GM18508 (cell line): Measurements from ENCODE around the gene GABRA5.

Source experiments
- ATAC-seq: cut with Tn5 transposase; IDR thresholded peaks from one replicate; pipeline ENCODE4 v1.9.1; 2021; ENCODE audit warnings: moderate number of reproducible peaks; ENCODE audit not compliant: insufficient read depth, unreplicated experiment

GABRA5 gene

DNA sequence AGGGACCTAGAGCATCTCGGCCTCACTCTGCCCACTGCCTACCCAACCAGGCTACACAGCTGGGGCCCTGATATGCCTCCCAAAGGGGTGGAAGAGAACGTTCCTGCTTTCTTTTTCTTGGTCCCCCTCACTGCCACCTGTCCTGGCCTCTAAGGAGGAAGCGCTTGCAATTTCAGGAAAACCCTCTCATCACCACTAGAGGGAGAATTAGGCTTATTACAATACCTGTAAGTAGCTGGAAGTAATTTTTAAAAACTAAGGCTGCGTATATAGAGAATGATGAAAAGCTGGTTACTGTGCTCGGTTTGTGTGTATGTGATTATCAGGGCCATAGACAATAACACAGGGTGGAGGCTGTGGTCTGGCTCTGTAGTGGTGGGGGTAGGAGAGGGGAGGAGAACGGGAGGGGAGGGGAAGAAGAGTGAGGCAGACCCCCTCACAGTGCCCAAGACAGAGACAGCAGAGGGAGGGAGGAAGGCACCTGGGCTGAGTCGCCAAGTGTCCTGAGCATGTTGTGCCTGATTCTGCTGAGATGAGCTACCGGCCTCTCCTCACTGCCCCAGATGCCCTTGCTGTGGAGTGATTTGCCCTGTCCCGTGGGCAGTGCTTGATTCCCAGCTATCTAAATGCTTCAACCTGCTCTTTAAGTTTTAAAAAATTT is 107.4 kb downstream of the GABRA5 start:
- ATAC-seq = no peak

DNA sequence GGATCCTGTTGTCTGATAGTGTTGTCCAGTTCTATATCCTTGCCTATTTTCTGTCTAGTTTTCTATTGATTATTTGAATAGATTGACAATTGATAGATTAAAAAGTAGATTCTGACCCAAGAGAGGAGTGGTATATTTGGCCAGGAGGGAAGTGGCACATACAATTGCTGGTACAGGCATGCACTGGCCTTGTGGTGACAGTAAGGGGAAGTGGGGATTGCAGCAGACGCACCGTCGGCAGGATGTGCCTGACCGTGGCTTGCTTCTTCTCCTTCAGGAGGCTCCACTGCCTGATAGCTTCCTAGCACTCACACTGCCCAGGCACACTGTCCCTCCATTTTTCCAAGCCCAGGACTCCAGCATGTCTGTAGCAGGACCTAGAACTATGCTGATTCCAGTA is 114.6 kb downstream of the GABRA5 start:
- no peak for ATAC-seq

DNA sequence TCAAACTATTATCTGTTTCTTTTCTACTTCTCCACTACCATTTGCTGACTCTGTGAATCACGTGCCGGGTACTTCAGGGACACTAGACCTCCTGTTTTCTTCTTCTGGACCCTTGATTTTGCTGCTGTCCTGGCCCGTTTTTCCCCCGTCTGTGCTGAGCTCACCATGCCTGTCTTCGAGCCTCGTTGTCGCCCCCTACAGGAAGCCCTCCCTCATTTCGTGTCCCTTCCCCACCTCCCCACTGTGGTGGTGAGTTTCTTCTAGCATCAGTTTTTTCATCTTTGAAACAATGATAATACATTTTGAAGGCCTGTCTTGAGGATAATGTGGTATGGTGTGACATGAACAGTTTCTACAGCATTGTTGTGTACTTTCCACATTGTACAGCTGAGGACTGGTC is 117.0 kb downstream of the GABRA5 start:
- ATAC-seq = no peak

DNA sequence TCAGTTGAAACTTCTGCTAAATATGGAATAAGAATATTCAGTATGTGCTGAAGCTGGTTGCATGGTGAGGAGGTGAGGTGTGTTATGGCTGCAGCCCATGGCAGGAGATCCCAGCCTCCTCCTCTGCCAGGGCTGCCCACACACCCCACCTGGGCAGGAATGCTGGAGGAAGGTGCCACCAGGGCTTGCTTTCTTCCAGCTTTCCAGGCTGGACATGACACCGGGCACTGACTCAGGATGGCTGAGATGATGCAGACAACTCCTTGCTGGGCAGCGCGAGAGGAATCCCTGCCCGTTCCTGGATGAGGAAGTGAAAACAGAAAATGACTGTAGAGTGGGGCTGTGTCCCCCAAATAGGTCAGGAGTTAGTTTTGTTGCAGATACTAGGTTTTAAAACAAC is 118.2 kb downstream of the GABRA5 start:
- ATAC-seq = no peak

DNA sequence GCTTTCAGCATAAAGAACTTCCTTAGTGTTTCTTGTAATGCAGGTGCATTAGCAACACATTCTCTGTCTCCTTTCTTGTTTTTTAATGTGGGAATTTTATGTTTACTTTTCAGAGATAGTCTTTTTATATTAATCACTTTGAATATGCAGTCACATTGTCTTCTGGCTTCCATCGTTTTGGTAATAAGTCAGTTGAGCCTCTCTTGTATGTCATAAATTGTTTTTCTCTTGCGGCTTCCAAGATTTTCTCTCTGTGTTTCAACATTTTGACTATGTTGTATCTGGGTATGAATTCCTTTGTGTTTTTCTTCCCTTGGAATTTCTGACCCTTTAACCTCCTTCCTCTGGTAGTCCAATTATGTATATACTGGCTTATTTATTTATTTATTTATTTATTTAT is 129.4 kb downstream of the GABRA5 start:
- no peak for ATAC-seq
